ENCODE results near the gene NBL1.

GRCh38 chr1:19688041-19688842 is 44.1 kb downstream of the NBL1 start:
- no peak for TF ChIP-seq EZH2 (IDR thresholded peaks at IDR 0.05; ENCODE audit: low read depth)
- no peak for TF ChIP-seq CTCF (conservative IDR thresholded peaks at IDR 0.05)

All from PC-9 (cell line).